ENCODE results near the gene LRWD1. TPM values are rescaled to one million over a fixed set of nuclear protein-coding genes. Genes with fewer than 3 reads are reported as not detected.

The LRWD1 gene
- total RNA-seq, 1 experiment from 2014 or later = 15.2 TPM

- H3K4me3 ChIP-seq (ENCODE audit: low read length) = peak overlapping the region; percentile 80
- no peaks in the 10 kb centered on the region for H4K20me1 ChIP-seq (ENCODE audit: insufficient read depth, low read depth, low read length)
- H3K4me1 ChIP-seq (ENCODE audit: low read length) = peaks cover 27% of the 10 kb centered on the region
- H3K4me2 ChIP-seq (ENCODE audit: low read depth, low read length, poor library complexity, severe bottlenecking) = peak overlapping the region; percentile 87
- H3K36me3 ChIP-seq (ENCODE audit: insufficient read depth, low read length) = no peaks in the 10 kb centered on the region
- H3K9me2 ChIP-seq (replicated peaks; ENCODE audit: insufficient read depth, low read length) = no peaks in the 10 kb centered on the region
- H3K9ac ChIP-seq (ENCODE audit: low read length) = peak overlapping the region; percentile 78
- H2AFZ ChIP-seq (ENCODE audit: low read length) = peak overlapping the region; percentile 50; the same call in 1 of the 2 replicates
- no peak overlapping the region for H3K27ac ChIP-seq (ENCODE audit: low read length)
- H3K9me3 ChIP-seq (ENCODE audit: low read length) = no peaks in the 10 kb centered on the region
- H3K79me2 ChIP-seq (ENCODE audit: low read length) = no peaks in the 10 kb centered on the region
- peak; percentile 46 for DNase-seq
- H3K27me3 ChIP-seq (ENCODE audit: low read length) = no peaks in the 10 kb centered on the region
Observed at GRCh38 chr7:102434039-102434486, 30.7 kb upstream of the LRWD1 start.

DNA sequence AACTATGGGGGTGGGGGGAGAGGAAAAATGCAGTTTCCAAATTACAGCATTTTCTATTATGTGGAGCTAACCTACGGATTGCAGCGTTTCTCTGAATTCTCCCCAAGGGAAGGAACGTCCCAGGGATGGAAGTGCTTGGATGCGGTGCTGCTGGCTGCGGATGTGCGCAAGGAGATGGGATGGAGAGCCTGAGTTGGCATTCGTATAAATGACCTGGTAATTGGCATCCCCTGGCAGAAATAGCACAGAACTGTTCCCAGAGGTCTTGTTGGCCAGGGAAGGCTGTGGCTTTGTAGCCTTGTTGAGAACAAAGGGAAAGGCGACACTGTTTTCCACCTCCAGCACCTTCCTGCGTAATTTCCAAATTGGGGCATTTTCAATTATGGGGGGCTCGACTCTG, 28.7 kb upstream of the LRWD1 start:
- H3K79me2 ChIP-seq (ENCODE audit: low read length) = no peaks in the 10 kb centered on the region
- H3K36me3 ChIP-seq (ENCODE audit: insufficient read depth, low read length) = no peaks in the 10 kb centered on the region
- H3K9me2 ChIP-seq (replicated peaks; ENCODE audit: insufficient read depth, low read length) = no peaks in the 10 kb centered on the region
- no peak overlapping the region for H2AFZ ChIP-seq (ENCODE audit: low read length)
- H3K4me3 ChIP-seq (ENCODE audit: low read length) = no peak overlapping the region
- no peaks in the 10 kb centered on the region for H4K20me1 ChIP-seq (ENCODE audit: insufficient read depth, low read depth, low read length)
- peaks cover 28% of the 10 kb centered on the region for H3K4me1 ChIP-seq (ENCODE audit: low read length)
- H3K9me3 ChIP-seq (ENCODE audit: low read length) = no peaks in the 10 kb centered on the region
- H3K9ac ChIP-seq (ENCODE audit: low read length) = no peak overlapping the region
- H3K27me3 ChIP-seq (ENCODE audit: low read length) = no peaks in the 10 kb centered on the region
- DNase-seq = no peak
- H3K27ac ChIP-seq (ENCODE audit: low read length) = no peak overlapping the region
- no peak overlapping the region for H3K4me2 ChIP-seq (ENCODE audit: low read depth, low read length, poor library complexity, severe bottlenecking)

GRCh38 chr7:102439963-102440795, 24.6 kb upstream of the LRWD1 start:
- Histone ChIP-seq H3K36me3 (ENCODE audit: insufficient read depth, low read length) (no peaks in the 10 kb centered on the region), H3K27ac (ENCODE audit: low read length) (no peak overlapping the region), H4K20me1 (ENCODE audit: insufficient read depth, low read depth, low read length) (no peaks in the 10 kb centered on the region), H3K9ac (ENCODE audit: low read length) (no peak overlapping the region), H3K79me2 (ENCODE audit: low read length) (no peaks in the 10 kb centered on the region), H3K4me1 (ENCODE audit: low read length) (peaks cover 12% of the 10 kb centered on the region), H3K27me3 (ENCODE audit: low read length) (no peaks in the 10 kb centered on the region), H2AFZ (ENCODE audit: low read length) (no peak overlapping the region), H3K4me3 (ENCODE audit: low read length) (no peak overlapping the region), H3K9me3 (ENCODE audit: low read length) (no peaks in the 10 kb centered on the region), H3K4me2 (ENCODE audit: low read depth, low read length, poor library complexity, severe bottlenecking) (no peak overlapping the region), H3K9me2 (replicated peaks; ENCODE audit: insufficient read depth, low read length) (no peaks in the 10 kb centered on the region)
- DNase-seq = no peak

DNA sequence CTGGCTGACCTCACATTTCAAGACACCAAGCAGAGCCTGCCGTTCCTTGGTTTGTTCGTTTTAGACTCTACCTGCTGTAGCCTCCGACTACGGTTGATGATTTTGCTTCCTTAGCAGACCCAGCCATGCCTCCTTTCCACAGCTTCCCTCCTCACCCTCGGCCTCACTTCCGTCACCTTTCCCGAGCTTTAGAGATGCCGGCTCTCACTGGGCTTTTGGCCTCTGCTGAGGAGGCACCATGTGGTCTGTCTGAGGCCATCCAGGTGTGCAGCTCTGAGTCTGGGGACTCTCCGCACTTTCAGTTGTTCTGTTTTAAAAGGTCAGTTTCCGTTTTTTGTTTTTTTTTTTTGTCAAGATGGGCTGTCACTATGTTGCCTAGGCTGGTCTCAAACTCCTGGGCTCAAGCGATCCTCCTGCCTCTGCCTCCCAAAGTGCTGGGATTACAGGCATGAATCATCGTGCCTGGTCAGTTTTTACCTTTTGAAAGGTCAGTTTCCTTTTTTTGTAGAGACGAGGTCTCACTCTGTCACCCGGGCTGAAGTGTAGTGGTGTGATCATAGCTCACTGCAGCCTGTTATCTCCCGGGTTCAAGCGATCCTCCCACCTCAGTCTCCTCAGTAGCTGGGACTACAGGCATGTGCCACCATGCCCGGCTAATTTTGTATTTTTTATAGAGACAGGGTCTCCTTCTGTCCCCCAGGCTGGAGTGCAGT, 19.7 kb upstream of the LRWD1 start:
- Histone ChIP-seq H2AFZ (ENCODE audit: low read length) (no peak overlapping the region), H4K20me1 (ENCODE audit: insufficient read depth, low read depth, low read length) (no peaks in the 10 kb centered on the region), H3K9me3 (ENCODE audit: low read length) (no peaks in the 10 kb centered on the region), H3K27ac (ENCODE audit: low read length) (no peak overlapping the region), H3K79me2 (ENCODE audit: low read length) (no peaks in the 10 kb centered on the region), H3K27me3 (ENCODE audit: low read length) (no peaks in the 10 kb centered on the region), H3K4me3 (ENCODE audit: low read length) (no peak overlapping the region), H3K36me3 (ENCODE audit: insufficient read depth, low read length) (no peaks in the 10 kb centered on the region), H3K4me1 (ENCODE audit: low read length) (peaks cover 12% of the 10 kb centered on the region), H3K9me2 (replicated peaks; ENCODE audit: insufficient read depth, low read length) (no peaks in the 10 kb centered on the region), H3K4me2 (ENCODE audit: low read depth, low read length, poor library complexity, severe bottlenecking) (no peak overlapping the region), H3K9ac (ENCODE audit: low read length) (no peak overlapping the region)
- no peak for DNase-seq

- Histone ChIP-seq H3K79me2 (ENCODE audit: low read length) (no peaks in the 10 kb centered on the region), H3K9me2 (replicated peaks; ENCODE audit: insufficient read depth, low read length) (no peaks in the 10 kb centered on the region), H3K4me1 (ENCODE audit: low read length) (peaks cover 12% of the 10 kb centered on the region), H3K27ac (ENCODE audit: low read length) (no peak overlapping the region), H3K4me2 (ENCODE audit: low read depth, low read length, poor library complexity, severe bottlenecking) (no peak overlapping the region), H3K9me3 (ENCODE audit: low read length) (no peaks in the 10 kb centered on the region), H3K27me3 (ENCODE audit: low read length) (no peaks in the 10 kb centered on the region), H3K9ac (ENCODE audit: low read length) (no peak overlapping the region), H3K4me3 (ENCODE audit: low read length) (no peak overlapping the region), H3K36me3 (ENCODE audit: insufficient read depth, low read length) (no peaks in the 10 kb centered on the region), H4K20me1 (ENCODE audit: insufficient read depth, low read depth, low read length) (no peaks in the 10 kb centered on the region), H2AFZ (ENCODE audit: low read length) (no peak overlapping the region)
- DNase-seq = no peak
Observed at GRCh38 chr7:102445674-102446071, 19.1 kb upstream of the LRWD1 start.

- Histone ChIP-seq H2AFZ (ENCODE audit: low read length) (no peak overlapping the region), H3K79me2 (ENCODE audit: low read length) (no peaks in the 10 kb centered on the region), H3K4me3 (ENCODE audit: low read length) (no peak overlapping the region), H3K4me1 (ENCODE audit: low read length) (peaks cover 7% of the 10 kb centered on the region), H3K9ac (ENCODE audit: low read length) (no peak overlapping the region), H3K27me3 (ENCODE audit: low read length) (no peaks in the 10 kb centered on the region), H3K4me2 (ENCODE audit: low read depth, low read length, poor library complexity, severe bottlenecking) (no peak overlapping the region), H4K20me1 (ENCODE audit: insufficient read depth, low read depth, low read length) (no peaks in the 10 kb centered on the region), H3K9me2 (replicated peaks; ENCODE audit: insufficient read depth, low read length) (no peaks in the 10 kb centered on the region), H3K27ac (ENCODE audit: low read length) (no peak overlapping the region), H3K36me3 (ENCODE audit: insufficient read depth, low read length) (no peaks in the 10 kb centered on the region), H3K9me3 (ENCODE audit: low read length) (no peaks in the 10 kb centered on the region)
- DNase-seq = no peak
Observed at GRCh38 chr7:102446387-102447156, 18.2 kb upstream of the LRWD1 start.

DNA sequence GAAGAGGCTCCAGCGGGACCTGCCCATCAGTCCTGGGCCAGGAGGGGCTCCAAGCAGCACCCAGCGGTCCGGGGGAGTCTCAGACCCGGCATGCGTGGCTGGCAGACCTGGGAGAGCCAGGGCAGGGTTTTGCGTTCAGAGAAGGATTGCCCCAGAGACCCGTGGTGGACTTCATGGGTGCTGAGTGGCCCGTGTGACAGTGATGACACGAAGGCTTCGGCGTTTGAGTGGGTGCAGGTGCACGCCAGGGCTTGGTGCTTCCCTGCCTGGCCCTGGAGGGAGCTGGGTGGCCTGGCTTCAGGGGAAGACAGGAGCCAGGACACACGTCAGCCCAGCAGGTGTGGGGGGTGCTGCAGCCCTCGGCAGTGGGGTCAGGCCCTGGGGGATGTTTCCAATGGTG, 17.5 kb upstream of the LRWD1 start:
- Histone ChIP-seq H2AFZ (ENCODE audit: low read length) (no peak overlapping the region), H3K79me2 (ENCODE audit: low read length) (no peaks in the 10 kb centered on the region), H3K36me3 (ENCODE audit: insufficient read depth, low read length) (no peaks in the 10 kb centered on the region), H3K27me3 (ENCODE audit: low read length) (no peaks in the 10 kb centered on the region), H3K27ac (ENCODE audit: low read length) (no peak overlapping the region), H3K4me3 (ENCODE audit: low read length) (no peak overlapping the region), H3K9ac (ENCODE audit: low read length) (no peak overlapping the region), H3K9me3 (ENCODE audit: low read length) (no peaks in the 10 kb centered on the region), H4K20me1 (ENCODE audit: insufficient read depth, low read depth, low read length) (no peaks in the 10 kb centered on the region), H3K9me2 (replicated peaks; ENCODE audit: insufficient read depth, low read length) (no peaks in the 10 kb centered on the region), H3K4me2 (ENCODE audit: low read depth, low read length, poor library complexity, severe bottlenecking) (no peak overlapping the region), H3K4me1 (ENCODE audit: low read length) (no peaks in the 10 kb centered on the region; the same call in 1 of the 2 replicates)
- no peak for DNase-seq

GRCh38 chr7:102449136-102449535, 15.6 kb upstream of the LRWD1 start:
- no peaks in the 10 kb centered on the region for H3K27me3 ChIP-seq (ENCODE audit: low read length)

More at GRCh38 chr7:102449136-102449535, 15.6 kb upstream of the LRWD1 start:
- no peaks in the 10 kb centered on the region for H3K9me3 ChIP-seq (ENCODE audit: low read length)
- DNase-seq = no peak
- no peaks in the 10 kb centered on the region for H3K36me3 ChIP-seq (ENCODE audit: insufficient read depth, low read length)
- no peak overlapping the region for H3K9ac ChIP-seq (ENCODE audit: low read length)
- H3K4me1 ChIP-seq (ENCODE audit: low read length) = no peaks in the 10 kb centered on the region; the same call in 1 of the 2 replicates
- H3K79me2 ChIP-seq (ENCODE audit: low read length) = no peaks in the 10 kb centered on the region
- H4K20me1 ChIP-seq (ENCODE audit: insufficient read depth, low read depth, low read length) = no peaks in the 10 kb centered on the region
- no peak overlapping the region for H3K4me3 ChIP-seq (ENCODE audit: low read length)
- H2AFZ ChIP-seq (ENCODE audit: low read length) = no peak overlapping the region
- no peaks in the 10 kb centered on the region for H3K9me2 ChIP-seq (replicated peaks; ENCODE audit: insufficient read depth, low read length)
- H3K4me2 ChIP-seq (ENCODE audit: low read depth, low read length, poor library complexity, severe bottlenecking) = no peak overlapping the region
- no peak overlapping the region for H3K27ac ChIP-seq (ENCODE audit: low read length)

Data from Karpas-422 (cell line).